ENCODE measurements around the gene ARID3B.
"Not testable (repeated sequence)": the region's sequence is repeated elsewhere in the genome, so short reads cannot be mapped to it uniquely, and the experiment has no call there.

ARID3B gene

GRCh38 chr15:74573987-74574386, 33.0 kb downstream of the ARID3B start:
- DNase-seq: no peak

- no peak for DNase-seq
Measured at GRCh38 chr15:74578496-74578994, 37.5 kb downstream of the ARID3B start.

DNA sequence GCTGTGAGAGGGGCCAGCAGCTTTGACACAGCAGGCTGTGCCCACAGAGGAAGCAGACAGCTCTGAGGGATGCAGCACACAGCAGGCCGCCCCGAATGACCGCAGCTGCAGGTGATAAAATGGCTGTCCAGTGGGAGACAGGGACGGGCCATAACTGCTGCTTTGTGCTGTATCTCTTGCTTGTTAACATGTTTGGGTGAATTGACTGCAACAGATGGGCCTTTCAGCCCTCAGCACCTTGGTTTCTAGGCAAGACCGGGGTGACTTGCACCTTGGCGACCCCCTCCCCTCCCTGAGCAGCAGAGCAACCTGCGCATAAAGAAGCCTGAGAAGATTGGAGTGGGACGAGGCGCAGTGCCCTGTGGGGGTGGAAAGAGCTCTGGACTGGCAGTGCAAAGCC, 38.0 kb downstream of the ARID3B start:
- no peak for DNase-seq

GRCh38 chr15:74580538-74581350, 39.7 kb downstream of the ARID3B start:
- DNase-seq: peak; percentile 57

DNA sequence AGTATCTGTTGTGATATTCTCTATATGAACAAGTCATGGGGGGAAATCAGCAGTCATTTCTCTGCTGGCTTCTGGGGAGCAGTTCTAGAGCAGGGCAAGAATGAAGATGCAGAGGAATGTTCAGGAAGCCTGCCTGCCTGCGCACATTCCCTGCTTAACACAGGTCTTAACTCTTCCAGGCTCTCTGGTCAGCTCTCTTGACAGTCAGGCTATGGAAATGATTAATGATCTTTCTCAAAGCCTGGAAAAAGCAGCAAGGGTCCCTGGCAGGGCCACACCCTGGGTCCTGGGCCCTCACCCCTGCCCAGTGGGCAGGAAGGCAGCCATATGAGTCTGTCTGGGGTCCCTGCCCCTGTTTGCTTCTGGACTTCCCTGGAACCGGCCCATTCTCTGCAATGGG, 43.2 kb downstream of the ARID3B start:
- no peak for DNase-seq

DNA sequence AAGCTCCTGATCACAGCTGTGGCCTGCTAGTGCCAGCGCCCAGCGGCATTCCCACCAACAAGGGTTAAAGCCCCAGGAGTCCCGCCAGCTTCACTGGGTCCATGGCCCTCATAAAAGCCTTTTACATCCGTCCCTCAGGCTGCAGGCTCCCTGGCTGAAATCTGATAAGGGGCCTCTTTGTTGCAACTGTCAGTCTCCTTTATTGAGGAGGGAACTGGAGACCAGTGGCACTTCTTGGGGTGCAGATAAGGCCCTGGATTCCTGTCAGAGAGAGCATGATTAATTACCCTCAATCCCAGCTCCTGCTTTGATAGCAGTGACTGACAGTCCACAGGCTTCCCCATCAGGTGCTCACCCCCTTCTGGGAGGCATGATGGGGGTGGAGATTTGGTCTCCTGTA, 43.8 kb downstream of the ARID3B start:
- DNase-seq: no peak

- no peak for DNase-seq
Measured at GRCh38 chr15:74585191-74585590, 44.2 kb downstream of the ARID3B start.

DNA sequence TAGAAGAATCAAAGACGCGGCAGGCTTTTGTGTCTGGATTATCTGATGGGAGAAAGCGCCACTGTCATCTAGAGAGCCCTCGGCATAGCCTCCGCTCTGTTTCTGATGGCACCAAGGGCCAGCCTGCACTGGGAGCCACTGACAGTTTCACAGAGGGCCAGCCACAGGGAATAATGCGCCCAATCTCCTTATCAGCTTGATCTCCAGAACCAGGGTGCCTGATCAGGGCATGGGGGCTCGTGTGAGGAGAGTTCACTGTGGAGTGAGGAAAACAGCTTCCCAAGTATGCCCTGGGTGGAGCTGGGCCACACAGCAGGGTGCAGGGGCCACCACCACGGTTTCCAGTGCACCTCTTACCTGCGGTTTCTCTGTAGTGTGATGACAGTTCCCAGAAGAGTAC, 44.8 kb downstream of the ARID3B start:
- DNase-seq: no peak

DNA sequence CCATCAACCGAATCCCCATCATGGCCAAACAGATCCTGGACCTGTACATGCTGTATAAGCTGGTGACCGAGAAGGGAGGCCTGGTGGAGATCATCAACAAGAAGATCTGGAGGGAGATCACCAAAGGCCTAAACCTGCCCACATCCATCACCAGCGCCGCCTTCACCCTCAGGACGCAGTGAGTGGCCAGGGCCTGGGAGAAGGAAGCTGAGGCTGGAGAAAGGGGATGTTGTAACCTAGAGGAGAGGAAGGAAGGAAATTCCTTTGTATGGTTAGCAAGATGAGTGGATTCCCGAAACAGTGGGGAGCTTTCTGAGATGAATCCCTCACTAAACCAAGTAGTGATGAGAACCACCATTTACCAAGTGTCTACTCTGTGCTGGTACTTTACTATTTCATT, 48.8 kb downstream of the ARID3B start:
- DNase-seq: no peak

- no peak for DNase-seq
Measured at GRCh38 chr15:74592222-74592621, 51.2 kb downstream of the ARID3B start.

- DNase-seq: no peak
Measured at GRCh38 chr15:74593122-74593521, 52.1 kb downstream of the ARID3B start.

GRCh38 chr15:74594455-74594854, 53.4 kb downstream of the ARID3B start:
- DNase-seq: no peak

DNA sequence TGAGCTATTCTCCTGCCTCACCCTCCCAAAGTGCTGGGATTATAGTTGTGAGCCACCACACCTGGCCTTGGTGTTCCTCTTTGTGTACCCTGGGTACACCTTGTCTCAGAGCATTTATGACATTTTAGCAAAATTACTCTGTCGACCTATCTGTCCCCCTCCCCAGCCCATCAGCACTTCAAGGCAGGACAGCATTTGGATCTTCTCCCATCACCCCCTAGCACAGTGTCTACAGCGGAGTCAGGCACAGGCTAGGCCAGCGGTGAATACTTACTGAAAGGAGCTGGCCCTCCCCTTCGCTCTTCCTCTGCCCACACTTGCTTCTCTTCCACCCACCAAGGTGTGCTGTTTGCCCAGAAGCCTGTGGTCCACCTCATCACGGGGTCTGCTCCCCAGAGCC, 54.3 kb downstream of the ARID3B start:
- DNase-seq: no peak

GRCh38 chr15:74596736-74597135, 55.7 kb downstream of the ARID3B start:
- not testable (repeated sequence) for DNase-seq

DNA sequence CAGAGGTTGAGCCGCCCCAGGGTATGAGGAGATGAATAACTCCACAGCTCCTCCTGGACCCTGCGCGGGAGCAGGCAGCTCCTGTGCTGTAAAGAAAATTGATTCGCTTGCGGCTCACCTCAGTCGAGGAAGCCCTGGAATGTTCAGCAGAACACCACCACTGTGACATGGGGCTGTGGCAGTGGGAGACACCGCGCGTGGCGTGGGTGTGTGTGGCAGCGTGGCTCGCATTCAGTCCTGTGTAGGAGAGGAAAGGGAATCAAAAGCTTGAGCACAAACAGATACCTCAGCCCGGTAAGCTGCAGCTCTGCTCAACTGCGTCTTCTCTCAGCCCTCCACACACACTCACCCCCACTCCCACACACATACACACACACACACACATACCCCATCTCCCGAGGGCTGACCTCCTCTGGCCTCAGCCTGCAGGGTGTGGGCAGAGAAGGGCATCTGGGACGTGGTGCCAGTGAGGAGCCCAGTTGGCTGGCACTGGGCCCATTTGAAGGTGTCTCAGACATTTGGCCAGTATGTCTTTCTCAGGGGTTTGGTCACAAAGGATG, 56.2 kb downstream of the ARID3B start:
- not testable (repeated sequence) for DNase-seq

DNA sequence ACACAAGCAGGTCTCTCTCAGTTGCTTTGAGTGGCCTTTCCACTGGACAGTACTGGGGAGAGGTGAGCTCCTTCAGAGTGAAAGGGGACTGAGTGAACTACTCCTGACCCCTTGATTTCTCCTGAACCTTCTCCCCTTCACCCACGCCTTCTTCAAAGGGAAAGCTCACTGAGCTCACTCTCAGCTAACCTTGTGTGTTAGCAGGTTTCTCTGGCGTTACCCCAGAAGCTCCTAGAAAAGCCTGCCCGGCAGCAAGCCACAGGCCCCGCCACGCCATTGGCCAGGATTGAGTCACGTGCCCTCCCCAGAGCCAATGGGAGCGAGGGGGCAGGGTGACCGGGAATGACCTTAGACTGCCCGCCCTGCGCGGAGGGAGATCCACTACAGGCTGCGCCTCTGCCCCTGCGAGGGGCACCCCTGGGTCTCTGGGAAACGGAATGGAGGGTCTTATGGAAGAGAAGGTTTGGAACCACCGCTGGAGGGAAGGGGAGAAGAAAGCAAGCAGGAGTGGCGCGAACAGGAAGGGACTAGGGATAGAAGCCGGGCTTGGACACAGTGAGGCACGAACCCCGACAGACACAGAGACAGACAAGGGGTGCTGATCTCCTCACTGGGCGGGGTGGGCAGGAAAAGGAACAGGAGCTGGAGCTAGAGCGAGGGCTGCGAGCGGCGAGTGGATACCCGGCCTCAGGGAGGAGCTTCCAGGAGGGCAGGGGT, 57.3 kb downstream of the ARID3B start:
- DNase-seq: no peak

- no peak for DNase-seq
Measured at GRCh38 chr15:74599156-74599555, 58.1 kb downstream of the ARID3B start.

GRCh38 chr15:74603026-74603788, 62.2 kb downstream of the ARID3B start:
- DNase-seq: no peak

- no peak for DNase-seq
Measured at GRCh38 chr15:74603789-74604705, 63.0 kb downstream of the ARID3B start.

- DNase-seq: no peak
Measured at GRCh38 chr15:74604983-74605794, 64.2 kb downstream of the ARID3B start.

- DNase-seq: no peak
Measured at GRCh38 chr15:74605795-74606150, 64.8 kb downstream of the ARID3B start.

All from DMS 273 treated with DMSO at 0.1 percent for 48 hours (cell line).